K562 (cell line): ENCODE results near the gene TBC1D5. TPM values are rescaled to one million over a fixed set of nuclear protein-coding genes. Genes with fewer than 3 reads are reported as not detected.

Source experiments
- ATAC-seq: fragments of 200-7000 bp; cut with Tn5 transposase; 3 replicates; pipeline ENCODE4 v1.9.1; 2020; ENCODE audit warnings: moderate library complexity
- BruUV-seq: library from RNA; stranded (reverse); fragments of 400-500 nt; replicated peaks from 2 replicates; lab custom pipeline; 2021; lab: Mats Ljungman, UMichigan
- CTCF ChIA-PET: fragments of 300-600 bp; formaldehyde crosslinking; extraction: SDS; loops from one replicate; lab custom pipeline; 2021; ENCODE audit warnings: low intra/inter-chr PET ratio; lab: Yijun Ruan, JAX
- POLR2A ChIA-PET: fragments of 300-600, 350-650 bp; sonication (Branson Sonifier 250); formaldehyde crosslinking; extraction: SDS; loops from one replicate; lab custom pipeline; 2021; ENCODE audit warnings: antibody characterized with exemption, inconsistent platforms; lab: Yijun Ruan, JAX
- DNase-seq, 4 experiments: peaks; one replicate each; pipeline versions ENCODE4 v3.0.0 to v3.0.0-alpha.2; 2011 to 2018; ENCODE audit warnings: low spot score in 3 of 4, mixed read lengths in 3 of 4; ENCODE audit errors: extremely low read depth in 1 of 4
- FAIRE-seq: peaks from 2 replicates; lab custom pipeline; 2011; peaks lifted over from hg19 to GRCh38; lab: Jason Lieb, UNC
- H2AFZ ChIP-seq: 2 replicates; pipeline ENCODE4 v1.6.0; 2011; ENCODE audit warnings: low read depth, low read length, control low read depth, inconsistent platforms
- H3K27ac ChIP-seq: fragments of 200-600 bp; 3 replicates; pipeline ENCODE4 v1.8.0; 2011; ENCODE audit warnings: low read depth, mild to moderate bottlenecking, control low read depth, inconsistent platforms, low read length, moderate library complexity, mixed read lengths; ENCODE audit errors: extremely low read depth
- H3K27me3 ChIP-seq, 2 experiments: fragments of 300-600 bp in 1 of 2; 2 replicates in 1 of 2; 3 replicates in 1 of 2; pipeline versions ENCODE4 v1.6.0 to v1.8.0; 2011; ENCODE audit warnings: inconsistent platforms in 2 of 2, low read length in 2 of 2, mild to moderate bottlenecking in 1 of 2, mixed read lengths in 1 of 2, moderate library complexity in 1 of 2; ENCODE audit not compliant: control insufficient read depth in 2 of 2, insufficient read depth in 2 of 2
- H3K36me3 ChIP-seq: fragments of 300-600 bp; 3 replicates; pipeline ENCODE4 v1.8.0; 2011; ENCODE audit warnings: mild to moderate bottlenecking, low read length, inconsistent platforms; ENCODE audit not compliant: control insufficient read depth, insufficient read depth
- H3K4me1 ChIP-seq, 2 experiments: fragments of 200-600 bp in 1 of 2; replicated peaks in 1 of 2; 2 replicates in 1 of 2; 3 replicates in 1 of 2; pipeline versions ENCODE4 v1.5.1 to v1.8.0; 2011; ENCODE audit warnings: inconsistent platforms in 2 of 2, low read length in 2 of 2, mild to moderate bottlenecking in 1 of 2, mixed read lengths in 1 of 2, moderate library complexity in 1 of 2; ENCODE audit not compliant: control insufficient read depth in 2 of 2, insufficient read depth in 2 of 2
- H3K4me2 ChIP-seq: 2 replicates; pipeline ENCODE4 v1.6.1; 2011; ENCODE audit warnings: low read length, control low read depth, inconsistent platforms, mixed read lengths; ENCODE audit not compliant: insufficient read depth
- H3K4me3 ChIP-seq: fragments of 200-600 bp; sonication (generic), shearing (Covaris generic); 2 replicates; pipeline ENCODE4 v1.5.1; 2016; ENCODE audit warnings: control low read depth, inconsistent platforms
- H3K79me2 ChIP-seq: fragments of 200-600 bp; 3 replicates; pipeline ENCODE4 v1.8.0; 2011; ENCODE audit warnings: low read length, inconsistent platforms; ENCODE audit not compliant: control insufficient read depth, insufficient read depth
- H3K9ac ChIP-seq, 2 experiments: 2 replicates each; pipeline versions ENCODE4 v1.6.0 to v1.6.1; 2011; ENCODE audit warnings: low read depth in 2 of 2, low read length in 2 of 2, control low read depth in 1 of 2, inconsistent platforms in 1 of 2, mild to moderate bottlenecking in 1 of 2, mixed read lengths in 1 of 2; ENCODE audit not compliant: insufficient read depth in 1 of 2
- H3K9me1 ChIP-seq: one replicate; pipeline ENCODE4 v1.6.0; 2011; ENCODE audit warnings: inconsistent platforms, mild to moderate bottlenecking, low read length, moderate library complexity; ENCODE audit not compliant: control insufficient read depth, insufficient read depth
- H3K9me3 ChIP-seq: replicated peaks from 2 replicates; pipeline ENCODE4 v1.5.1; 2011; ENCODE audit warnings: low read depth, low read length, inconsistent platforms; ENCODE audit not compliant: control insufficient read depth, insufficient read depth
- H4K20me1 ChIP-seq: replicated peaks from 2 replicates; pipeline ENCODE4 v1.6.1; 2011; ENCODE audit warnings: low read length, inconsistent platforms, mixed read lengths; ENCODE audit not compliant: control insufficient read depth, insufficient read depth
- EP300 ChIP-seq: IDR thresholded peaks from 2 replicates; pipeline ENCODE4 v1.6.1; 2012; ENCODE audit warnings: low read length, improper control_type of control experiment
- KDM5B ChIP-seq: fragments of 200-600 bp; sonication (generic); IDR thresholded peaks from 2 replicates; pipeline ENCODE4 v1.6.1; 2012; ENCODE audit warnings: low read depth, mild to moderate bottlenecking, moderate library complexity, low read length, control low read depth, inconsistent platforms; ENCODE audit not compliant: insufficient replicate concordance
- MECOM ChIP-seq: fragments of 250-450 bp; sonication (Bioruptor Pico); IDR thresholded peaks from 2 replicates; pipeline ENCODE4 v1.8.0; 2022; ENCODE audit warnings: inconsistent platforms
- MYNN ChIP-seq, 2 experiments: sonication (generic); formaldehyde crosslinking in 1 of 2; IDR thresholded peaks; 2 replicates each; pipeline versions ENCODE4 v1.5.0 to v1.6.1; 2016 to 2020; ENCODE audit warnings: antibody characterized with exemption in 1 of 2, missing genetic modification reagents in 1 of 2
- PHB ChIP-seq: fragments of 250-450 bp; sonication (Bioruptor Pico); IDR thresholded peaks from 2 replicates; pipeline ENCODE4 v1.5.0; 2021
- RBFOX2 ChIP-seq: fragments of 200-400 bp; formaldehyde crosslinking; IDR thresholded peaks from 2 replicates; pipeline ENCODE4 v1.6.1; 2017; ENCODE audit warnings: low read depth, mild to moderate bottlenecking, low read length, moderate library complexity
- RBM15 ChIP-seq: fragments of 200-400 bp; formaldehyde crosslinking; IDR thresholded peaks from 2 replicates; pipeline ENCODE4 v1.6.1; 2018; ENCODE audit warnings: mild to moderate bottlenecking, low read length, moderate library complexity; ENCODE audit not compliant: insufficient read depth
- RBM25 ChIP-seq: fragments of 200-400 bp; formaldehyde crosslinking; IDR thresholded peaks from 2 replicates; pipeline ENCODE4 v1.6.1; 2018; ENCODE audit warnings: low read length, low read depth, moderate library complexity; ENCODE audit not compliant: severe bottlenecking
- SLC30A9 ChIP-seq: fragments of 250-450 bp; sonication (Bioruptor Pico); IDR thresholded peaks from 2 replicates; pipeline ENCODE4 v1.8.0; 2022; ENCODE audit warnings: mild to moderate bottlenecking, moderate library complexity
- SPI1 ChIP-seq: IDR thresholded peaks from 2 replicates; pipeline ENCODE4 v1.6.1; 2011; ENCODE audit warnings: low read depth, low read length, control low read depth, borderline replicate concordance
- SRSF9 ChIP-seq: fragments of 200-400 bp; formaldehyde crosslinking; IDR thresholded peaks from 2 replicates; pipeline ENCODE4 v1.6.1; 2017; ENCODE audit warnings: low read depth, low read length, borderline replicate concordance
- STAT5A ChIP-seq: IDR thresholded peaks from 2 replicates; pipeline ENCODE4 v1.6.1; 2012; ENCODE audit warnings: low read length, inconsistent platforms, borderline replicate concordance
- TCF15 ChIP-seq: fragments of 250-450 bp; sonication (Bioruptor Pico); IDR thresholded peaks from 2 replicates; pipeline ENCODE4 v1.8.0; 2022; ENCODE audit warnings: moderate library complexity, mild to moderate bottlenecking, inconsistent platforms
- TCFL5 ChIP-seq: fragments of 250-450 bp; sonication (Bioruptor Pico); conservative IDR thresholded peaks from 2 replicates; pipeline ENCODE4 v1.6.1; 2021; ENCODE audit warnings: mild to moderate bottlenecking, moderate library complexity, matching md5 sums
- TOE1 ChIP-seq, 2 experiments: fragments of 450-650 bp in 1 of 2; sonication (generic) in 1 of 2; formaldehyde crosslinking in 1 of 2; IDR thresholded peaks; 2 replicates each; pipeline versions ENCODE4 v1.7.1 to v1.8.0; 2016 to 2022; ENCODE audit warnings: borderline replicate concordance in 2 of 2, mild to moderate bottlenecking in 2 of 2, antibody characterized with exemption in 1 of 2, inconsistent platforms in 1 of 2, low read depth in 1 of 2, missing genetic modification reagents in 1 of 2, moderate library complexity in 1 of 2
- ZBTB7A ChIP-seq: IDR thresholded peaks from 2 replicates; pipeline ENCODE4 v1.6.1; 2011; ENCODE audit warnings: low read depth, mild to moderate bottlenecking, low read length, moderate library complexity, borderline replicate concordance; ENCODE audit not compliant: control insufficient read depth
- ZNF197 ChIP-seq: fragments of 200-800 bp; sonication (Bioruptor generic); IDR thresholded peaks from 2 replicates; pipeline ENCODE4 v1.6.1; 2016; ENCODE audit warnings: low read depth, missing genetic modification characterization, missing compliant biosample characterization
- WGBS: fragments of 100-300 bp; shearing (Covaris generic); methylation state at CpG from one replicate; pipeline ENCODE4 v1.1.6; 2016; ENCODE audit warnings: low coverage, mixed read lengths; ENCODE audit not compliant: insufficient coverage; ENCODE audit errors: missing lambda C conversion rate; 5-methylcytosine and 5-hydroxymethylcytosine counted together
- in situ Hi-C: fragments of 300-500 bp; cut with MboI; formaldehyde crosslinking; loops from 4 replicates; pipeline ENCODE4 v1.15.0; 2018; ENCODE audit warnings: inconsistent platforms, mixed read lengths
- intact Hi-C: fragments of 100-400 bp; cut with micrococcal nuclease; formaldehyde crosslinking; loops from 2 replicates; pipeline ENCODE4 v1.14.2; 2022
- polyA plus RNA-seq, 8 experiments: library from polyadenylated mRNA; depleted of rRNA in 4 of 8; stranded (reverse) in 5 of 8; unstranded in 3 of 8; fragments of >200 nt; fragmentation: Nextera tagmentation in 2 of 8; fragmentation: Illumina TruSeq in 1 of 8; extraction: Ambion mirVana in 2 of 8; extraction: Trizol in 1 of 8; gene quantifications; 2 replicates each; pipeline versions ENCODE4 v1.2.1 to v1.2.3, GENCODE V29; 2011 to 2014; ENCODE audit warnings: inconsistent platforms in 1 of 8, missing spikeins in 1 of 8
- total RNA-seq, 7 experiments: library from RNA; depleted of rRNA in 6 of 7; stranded (reverse); fragments of >200 nt in 6 of 7; fragmentation: Illumina TruSeq in 2 of 7; extraction: Trizol in 2 of 7; gene quantifications; 2 replicates each; pipeline versions ENCODE4 v1.2.1 to v1.2.3, GENCODE V29; 2011 to 2021; ENCODE audit warnings: low replicate concordance in 1 of 7

TBC1D5 gene
- total and polyA plus RNA-seq, 9 of the 15 experiments (the other 6 are each of a cell fraction or from before 2014, with no cell fraction given), result 2.9 to 38.1 (median 25.6) TPM

- no peaks in the 10 kb centered on the region for H3K27me3 ChIP-seq
- intact Hi-C loops (no loop called here), in situ Hi-C loops (no loop called here)
- no peaks in the 10 kb centered on the region for H3K9me1 ChIP-seq
- no peak for ATAC-seq
- peak overlapping the region; percentile 7; the same call in 1 of the 2 replicates for H2AFZ ChIP-seq
- DNase-seq, result no peak
- no peak overlapping the region for H3K9ac ChIP-seq
- no peak overlapping the region for H3K4me2 ChIP-seq
- POLR2A ChIA-PET, result interaction anchor here (0.7 to 2.4 kb wide), 3 partner anchors 8 to 16 kb away, joined by 3 to 7 read pairs (median 3); no protein-coding TSS in a partner anchor
- no TSS peak for BruUV-seq
- no peak for FAIRE-seq
- no peaks in the 10 kb centered on the region for H3K36me3 ChIP-seq
- 75% methylated on average over 5 of the region's 5 CpGs for WGBS
- H3K9me3 ChIP-seq, result no peaks in the 10 kb centered on the region
- no peaks in the 10 kb centered on the region for H4K20me1 ChIP-seq
- H3K79me2 ChIP-seq, result no peaks in the 10 kb centered on the region
- no peak overlapping the region for H3K27ac ChIP-seq
- no peaks in the 10 kb centered on the region for H3K4me1 ChIP-seq
- no peak for TF ChIP-seq TCF15 (CRISPR knock-in tag)
- TF ChIP-seq KDM5B, result no peak
- no peak for TF ChIP-seq RBM25
- no peak for TF ChIP-seq TCFL5 (CRISPR knock-in tag)
- TF ChIP-seq RBM15, result no peak
- no peak for TF ChIP-seq STAT5A
- TF ChIP-seq ZNF197 (CRISPR knock-in tag), result no peak
- no peak for TF ChIP-seq MECOM (CRISPR knock-in tag)
- no peak for TF ChIP-seq RBFOX2
- no peak for TF ChIP-seq PHB
- no peak for TF ChIP-seq ZBTB7A
- TF ChIP-seq MYNN (IDR thresholded peaks at IDR 0.05), result peak; percentile 92
- TF ChIP-seq MYNN (CRISPR knock-in tag; IDR thresholded peaks at IDR 0.05), result peak; percentile 55; the same call in 1 of the 2 replicates
- peak; percentile 21; the same call in 1 of the 2 replicates for TF ChIP-seq SPI1
- no peak for TF ChIP-seq EP300
- TF ChIP-seq SRSF9, result no peak
- TF ChIP-seq TOE1 (IDR thresholded peaks at IDR 0.05; ENCODE audit: borderline replicate concordance), result no peak
- TF ChIP-seq TOE1 (CRISPR knock-in tag; IDR thresholded peaks at IDR 0.05; ENCODE audit: borderline replicate concordance, low read depth), result no peak
- no peak for TF ChIP-seq SLC30A9 (CRISPR knock-in tag)
- H3K4me3 ChIP-seq, result no peak overlapping the region
- CTCF ChIA-PET, result no interaction called here
Observed at GRCh38 chr3:17761563-17761962, 19.1 kb upstream of the TBC1D5 start.
